Measurements from ENCODE around the gene CEACAM19. TPM values are rescaled to one million over a fixed set of nuclear protein-coding genes. Genes with fewer than 3 reads are reported as not detected.
A peak's percentile ranks its signal among the peaks of the same experiment; 100 is the strongest.

The CEACAM19 gene
- total RNA-seq, 4 donors from 2014 or later, result 0.78 to 5.5 (median 3.8) TPM

GRCh38 chr19:44692379-44692721, 21.1 kb downstream of the CEACAM19 start:
- H3K27me3 ChIP-seq, result no peaks in the 10 kb centered on the region
- H3K36me3 ChIP-seq, result no peaks in the 10 kb centered on the region
- no peak for TF ChIP-seq POLR2A (IDR thresholded peaks at IDR 0.05)
- TF ChIP-seq CTCF (IDR thresholded peaks at IDR 0.05), result no peak
- H3K9me3 ChIP-seq, result no peaks in the 10 kb centered on the region
- intact Hi-C loops (cut with DNase I), result no loop called here
- WGBS, 2 donors, result 49 to 75% methylated on average over 5 of the region's 5 CpGs
- H3K4me1 ChIP-seq, result peaks cover 20 to 46% of the 10 kb centered on the region in 2 donors
- H3K4me3 ChIP-seq (replicated peaks in 1 of 3), result no peak overlapping the region
- no peak for DNase-seq
- H3K27ac ChIP-seq, result peak overlapping the region; percentile 79 to 85 (median 85)

- Histone ChIP-seq H3K9me3 (no peaks in the 10 kb centered on the region), H3K27ac (no peak overlapping the region), H3K36me3 (no peaks in the 10 kb centered on the region), H3K4me3 (replicated peaks in 1 of 3) (no peak overlapping the region), H3K27me3 (no peaks in the 10 kb centered on the region), H3K4me1 (peaks cover 22 to 43% of the 10 kb centered on the region in 2 donors)
- WGBS, 2 donors, result 86% methylated on average over 2 of the region's 2 CpGs
- intact Hi-C loops (cut with DNase I), result no loop called here
- TF ChIP-seq POLR2A (IDR thresholded peaks at IDR 0.05) (no peak), CTCF (IDR thresholded peaks at IDR 0.05) (no peak)
- no peak for DNase-seq
Observed at GRCh38 chr19:44694184-44694579, 22.9 kb downstream of the CEACAM19 start.

GRCh38 chr19:44696939-44697669, 25.8 kb downstream of the CEACAM19 start:
- intact Hi-C loops (cut with DNase I), result no loop called here

GRCh38 chr19:44697670-44698034, 26.4 kb downstream of the CEACAM19 start:
- H3K4me3 ChIP-seq (replicated peaks in 1 of 3), result no peak overlapping the region
- H3K27me3 ChIP-seq, result no peaks in the 10 kb centered on the region
- H3K36me3 ChIP-seq, result no peaks in the 10 kb centered on the region
- 85 to 88% methylated on average over 4 of the region's 4 CpGs for WGBS, 2 donors
- TF ChIP-seq POLR2A (IDR thresholded peaks at IDR 0.05) (peak in 1 of 2 donors; percentile 3), CTCF (IDR thresholded peaks at IDR 0.05) (no peak)
- H3K27ac ChIP-seq, result peak overlapping the region in 1 of 3 donors; percentile 12
- H3K9me3 ChIP-seq, result no peaks in the 10 kb centered on the region
- intact Hi-C loops (cut with DNase I), result no loop called here
- peaks cover 6 to 19% of the 10 kb centered on the region in 2 donors for H3K4me1 ChIP-seq
- no peak for DNase-seq

More at GRCh38 chr19:44696939-44697669, 25.8 kb downstream of the CEACAM19 start:
- 56 to 61% methylated on average over 22 of the region's 22 CpGs for WGBS, 2 donors
- Histone ChIP-seq H3K27ac (peak overlapping the region in 1 of 3 donors; percentile 12), H3K4me3 (replicated peaks in 1 of 3) (no peak overlapping the region), H3K4me1 (peaks cover 10 to 24% of the 10 kb centered on the region in 2 donors), H3K36me3 (no peaks in the 10 kb centered on the region), H3K27me3 (no peaks in the 10 kb centered on the region), H3K9me3 (no peaks in the 10 kb centered on the region)
- TF ChIP-seq CTCF (IDR thresholded peaks at IDR 0.05) (no peak), POLR2A (IDR thresholded peaks at IDR 0.05) (peak in 1 of 2 donors; percentile 8)
- DNase-seq, result peak; percentile 70 to 73

- 89 to 92% methylated on average over 11 to 13 of the region's 13 CpGs for WGBS, 2 donors
- TF ChIP-seq CTCF (IDR thresholded peaks at IDR 0.05) (no peak), POLR2A (IDR thresholded peaks at IDR 0.05) (no peak)
- no peak within 1 kb of the TSS for H3K4me3 ChIP-seq (replicated peaks in 1 of 3)
- DNase-seq, result no peak
- no peaks in the 10 kb centered on the region for H3K36me3 ChIP-seq
- peaks cover 6 to 15% of the 10 kb centered on the region in 2 donors for H3K4me1 ChIP-seq
- no peaks in the 10 kb centered on the region for H3K9me3 ChIP-seq
- no peaks in the 10 kb centered on the region for H3K27me3 ChIP-seq
- no peak within 1 kb of the TSS for H3K27ac ChIP-seq
- intact Hi-C loops (cut with DNase I), result no loop called here
Observed at GRCh38 chr19:44698492-44699201, 27.4 kb downstream of the CEACAM19 start, which contains the start of gene CEACAM16. Gene CEACAM16 (plus strand): TSS chr19:44699151. CDS start chr19:44701457, 2,306 bp downstream.
